Measurements from ENCODE around the gene CTNNBIP1. TPM values are rescaled to one million over a fixed set of nuclear protein-coding genes. Genes with fewer than 3 reads are reported as not detected.

CTNNBIP1 gene
- total RNA-seq, 1 experiment from 2014 or later, result 31.3 TPM

DNA sequence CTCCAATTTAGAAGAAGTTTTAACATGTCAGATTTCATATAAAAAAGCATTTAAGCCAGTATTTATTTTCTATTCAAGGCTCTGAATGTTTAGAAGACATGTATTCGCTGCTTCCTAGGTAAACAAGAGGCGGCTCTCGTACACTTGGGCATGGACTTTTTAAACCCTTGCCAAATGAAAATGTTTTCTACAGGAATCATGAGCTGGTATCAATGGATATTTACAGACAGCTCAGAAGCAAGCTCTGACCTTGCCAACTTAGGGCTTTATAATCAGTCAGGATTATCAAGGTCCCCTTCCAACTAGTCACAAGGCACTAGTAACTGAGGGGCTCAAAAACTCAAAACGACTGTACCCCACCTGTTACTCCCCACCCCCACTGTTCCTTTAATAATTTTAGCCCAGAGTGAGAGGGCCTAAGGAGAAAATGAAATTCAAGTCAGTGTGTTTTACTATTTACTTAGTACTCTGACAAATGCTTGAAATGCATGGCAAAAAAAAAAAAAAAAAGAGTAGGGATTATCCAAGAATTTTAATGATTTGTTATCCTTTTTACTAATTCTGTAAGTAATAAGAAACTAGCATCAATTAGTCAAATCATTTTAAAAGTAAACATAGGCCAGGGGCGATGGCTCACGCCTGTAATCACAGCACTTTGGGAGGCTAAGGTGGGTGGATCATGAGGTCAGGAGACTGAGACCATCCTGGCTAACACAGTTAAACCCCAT is 98.7 kb downstream of the CTNNBIP1 start:
- no TSS peak for BruUV-seq (replicated peaks)
- RAD21 ChIA-PET (ENCODE audit: low non-redundant PET in 1 of 2, low total read pairs in 2 of 2, uncharacterized antibody in 2 of 2, unreplicated experiment in 2 of 2), result no interaction called here
- Histone ChIP-seq H3K4me3 (replicated peaks in 1 of 2; ENCODE audit: low read depth in 1 of 2, low read length in 2 of 2) (no peak overlapping the region), H2AFZ (ENCODE audit: low read depth, low read length, poor library complexity, severe bottlenecking) (no peak overlapping the region), H3K27ac (ENCODE audit: low read depth, low read length) (no peak overlapping the region), H3K4me1 (ENCODE audit: control insufficient read depth in 1 of 2, insufficient read depth in 2 of 2, low read length in 2 of 2) (no peaks in the 10 kb centered on the region), H3K9me3 (ENCODE audit: control insufficient read depth in 1 of 2, insufficient read depth in 1 of 2, low read depth in 1 of 2, low read length in 2 of 2) (no peaks in the 10 kb centered on the region), H3K9me2 (ENCODE audit: insufficient read depth) (no peaks in the 10 kb centered on the region), H3K4me2 (ENCODE audit: low read length) (no peak overlapping the region), H4K20me1 (ENCODE audit: insufficient read depth) (peaks cover 5% of the 10 kb centered on the region; the same call in 1 of the 2 replicates), H3K79me2 (ENCODE audit: insufficient read depth, low read length) (peaks cover 88% of the 10 kb centered on the region), H3K9ac (ENCODE audit: low read length) (no peak overlapping the region), H3K36me3 (ENCODE audit: control insufficient read depth in 1 of 2, insufficient read depth in 2 of 2, low read length in 2 of 2) (no peaks in the 10 kb centered on the region), H3K27me3 (ENCODE audit: insufficient read depth, low read length) (no peaks in the 10 kb centered on the region)
- CTCF ChIA-PET, result interaction anchor here (0.6 kb wide), 1 partner anchor 109 kb away, joined by 3 read pairs; no protein-coding TSS in a partner anchor
- POLR2A ChIA-PET, result no interaction called here
- ATAC-seq (no peak), DNase-seq (ENCODE audit: low read depth, low spot score) (no peak)
- intact Hi-C loops (cut with micrococcal nuclease), result no loop called here
- TF ChIP-seq TCF7L2 (IDR thresholded peaks at IDR 0.05; ENCODE audit: borderline replicate concordance, extremely low read depth, insufficient read depth, insufficient read length), result no peak
- TF ChIP-seq RAD21 (IDR thresholded peaks at IDR 0.05; ENCODE audit: low read depth), result no peak
- no peak for TF ChIP-seq CTCF (IDR thresholded peaks at IDR 0.05 in 2 of 3, conservative IDR thresholded peaks at IDR 0.05 in 1 of 3; ENCODE audit: borderline replicate concordance in 1 of 3, insufficient read depth in 1 of 3, low read depth in 2 of 3, low read length in 2 of 3)
- TF ChIP-seq JUND (IDR thresholded peaks at IDR 0.05), result no peak
- no peak for TF ChIP-seq SIN3A (IDR thresholded peaks at IDR 0.05; ENCODE audit: low read depth)
- no peak for TF ChIP-seq FOSL1 (IDR thresholded peaks at IDR 0.05; ENCODE audit: low read depth)
- TF ChIP-seq EGR1 (IDR thresholded peaks at IDR 0.05; ENCODE audit: low read depth), result no peak
- TF ChIP-seq CBX3 (IDR thresholded peaks at IDR 0.05; ENCODE audit: low read depth), result no peak
- no peak for TF ChIP-seq ZBTB33 (IDR thresholded peaks at IDR 0.05; ENCODE audit: extremely low read depth, insufficient replicate concordance, low read length)
- no peak for TF ChIP-seq EZH2phosphoT487 (IDR thresholded peaks at IDR 0.05; ENCODE audit: borderline replicate concordance)
- TF ChIP-seq REST (IDR thresholded peaks at IDR 0.05; ENCODE audit: low read depth), result no peak
- TF ChIP-seq YY1 (IDR thresholded peaks at IDR 0.05; ENCODE audit: extremely low read depth, insufficient replicate concordance, low read depth, low read length), result no peak
- no peak for TF ChIP-seq SP1 (IDR thresholded peaks at IDR 0.05; ENCODE audit: low read depth)
- TF ChIP-seq ELF1 (IDR thresholded peaks at IDR 0.05; ENCODE audit: borderline replicate concordance, low read depth), result no peak
- no peak for TF ChIP-seq EZH2 (IDR thresholded peaks at IDR 0.05)

Data from HCT116 (cell line).